BE2C (cell line): ENCODE data around the gene NLRP6.

Source experiments
- DNase-seq: peaks from one replicate; pipeline ENCODE4 v3.0.0-alpha.2; 2020
- H3K27me3 ChIP-seq: fragments of 250-450 bp; sonication (Bioruptor Pico); 2 replicates; pipeline ENCODE4 v1.5.1; 2020; ENCODE audit warnings: mild to moderate bottlenecking
- H3K36me3 ChIP-seq: fragments of 250-450 bp; sonication (Bioruptor Pico); 2 replicates; pipeline ENCODE4 v1.5.1; 2020; ENCODE audit warnings: mild to moderate bottlenecking
- H3K4me1 ChIP-seq: fragments of 250-450 bp; sonication (Bioruptor Pico); 2 replicates; pipeline ENCODE4 v1.5.1; 2020
- H3K4me3 ChIP-seq: 2 replicates; pipeline ENCODE4 v1.5.1; 2011; ENCODE audit warnings: low read depth, low read length
- H3K9me3 ChIP-seq: fragments of 250-450 bp; sonication (Bioruptor Pico); 2 replicates; pipeline ENCODE4 v1.5.1; 2020
- CTCF ChIP-seq: IDR thresholded peaks from 2 replicates; pipeline ENCODE4 v1.5.1; 2012; ENCODE audit warnings: mild to moderate bottlenecking, low read depth, low read length

Gene NLRP6

GRCh38 chr11:280706-281485 lies 2.7 kb downstream of the NLRP6 start:
- Histone ChIP-seq H3K4me1 (no peaks in the 10 kb centered on the region), H3K9me3 (no peaks in the 10 kb centered on the region), H3K4me3 (no peak overlapping the region), H3K36me3 (no peaks in the 10 kb centered on the region), H3K27me3 (peaks cover 38% of the 10 kb centered on the region)
- DNase-seq: no peak
- TF ChIP-seq CTCF: no peak

GRCh38 chr11:281486-282161 lies 3.4 kb downstream of the NLRP6 start:
- Histone ChIP-seq H3K9me3 (no peaks in the 10 kb centered on the region), H3K36me3 (no peaks in the 10 kb centered on the region), H3K4me1 (no peaks in the 10 kb centered on the region), H3K4me3 (no peak overlapping the region), H3K27me3 (peaks cover 38% of the 10 kb centered on the region)
- DNase-seq: no peak
- no peak for TF ChIP-seq CTCF

GRCh38 chr11:282171-282570 lies 4.0 kb downstream of the NLRP6 start:
- no peaks in the 10 kb centered on the region for H3K36me3 ChIP-seq
- H3K9me3 ChIP-seq: no peaks in the 10 kb centered on the region
- H3K27me3 ChIP-seq: peaks cover 38% of the 10 kb centered on the region
- no peaks in the 10 kb centered on the region for H3K4me1 ChIP-seq
- H3K4me3 ChIP-seq: no peak overlapping the region
- no peak for DNase-seq
- no peak for TF ChIP-seq CTCF

- no peak overlapping the region for H3K4me3 ChIP-seq
- TF ChIP-seq CTCF: no peak
- H3K27me3 ChIP-seq: peaks cover 39% of the 10 kb centered on the region
- DNase-seq: no peak
- no peaks in the 10 kb centered on the region for H3K36me3 ChIP-seq
- no peaks in the 10 kb centered on the region for H3K9me3 ChIP-seq
- H3K4me1 ChIP-seq: no peaks in the 10 kb centered on the region
Observed at GRCh38 chr11:282630-283360, 4.6 kb downstream of the NLRP6 start.

GRCh38 chr11:283405-284104 lies 5.3 kb downstream of the NLRP6 start:
- Histone ChIP-seq H3K4me1 (no peaks in the 10 kb centered on the region), H3K4me3 (no peak overlapping the region), H3K27me3 (peaks cover 46% of the 10 kb centered on the region), H3K9me3 (no peaks in the 10 kb centered on the region), H3K36me3 (no peaks in the 10 kb centered on the region)
- no peak for DNase-seq
- no peak for TF ChIP-seq CTCF
